ENCODE measurements around the gene NKX1-2.

GRCh38 chr10:124416733-124417132 lies 33.1 kb downstream of the NKX1-2 start:
- TF ChIP-seq CTCF (IDR thresholded peaks at IDR 0.05) (no peak), POLR2A (IDR thresholded peaks at IDR 0.05) (no peak)

All from breast epithelium (tissue), 3 donors.